ENCODE measurements around the gene KCNK17.

Gene KCNK17

DNA sequence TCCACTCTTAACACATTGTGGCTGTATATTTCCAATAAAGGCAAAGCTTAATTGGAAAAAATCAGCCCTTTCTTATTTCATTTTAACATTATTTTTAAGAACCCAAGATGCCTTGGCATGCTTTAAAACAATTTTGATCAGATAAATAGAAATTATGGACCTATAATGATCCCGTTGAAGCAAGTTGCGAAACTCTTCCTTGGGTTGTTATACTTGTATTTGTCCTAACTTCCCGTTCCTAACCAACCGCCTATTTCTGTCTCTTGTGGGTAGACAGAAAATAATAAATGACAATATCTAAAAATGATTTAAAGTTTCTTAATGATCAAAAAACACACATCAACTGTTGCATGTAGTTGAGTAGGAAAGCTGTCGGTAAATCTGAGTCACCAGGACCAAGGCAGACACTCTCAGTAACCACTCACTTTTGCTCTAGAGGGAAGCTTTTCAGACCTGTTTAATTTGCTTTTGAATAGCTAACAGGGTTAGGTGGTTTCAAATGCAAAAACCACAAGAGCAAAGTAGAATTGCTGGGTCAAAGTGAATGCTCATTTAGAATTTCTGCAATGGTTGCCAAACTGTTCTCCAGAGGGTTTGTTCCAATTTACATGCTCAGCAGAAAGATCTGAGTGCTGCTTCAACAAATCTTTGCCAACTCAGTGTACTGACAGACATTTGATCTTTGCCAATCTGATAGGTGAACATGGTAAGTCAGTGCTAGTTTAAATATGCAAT is 50.7 kb downstream of the KCNK17 start:
- no peak for DNase-seq

GRCh38 chr6:39261751-39262150 is 52.5 kb downstream of the KCNK17 start:
- no peak for DNase-seq

DNA sequence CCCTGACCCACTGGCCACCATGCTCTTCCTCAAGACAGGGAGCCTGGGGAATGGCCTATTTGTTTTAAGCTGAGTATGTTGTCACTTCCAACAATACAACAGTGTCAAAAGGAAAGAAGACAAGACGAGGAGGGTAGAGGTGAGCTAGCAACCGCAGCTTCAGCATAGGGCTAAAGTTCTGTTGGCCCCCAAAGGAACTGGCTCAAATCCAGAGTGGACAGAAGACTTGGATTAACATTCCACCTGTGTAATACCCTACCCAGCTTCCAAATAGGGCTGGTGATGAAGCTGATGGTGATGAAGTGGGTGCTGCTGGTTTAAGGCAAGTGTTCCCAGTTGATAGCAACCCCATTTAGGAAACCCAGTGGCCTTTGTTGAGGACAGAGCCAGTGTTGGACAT is 53.3 kb downstream of the KCNK17 start:
- no peak for DNase-seq

DNA sequence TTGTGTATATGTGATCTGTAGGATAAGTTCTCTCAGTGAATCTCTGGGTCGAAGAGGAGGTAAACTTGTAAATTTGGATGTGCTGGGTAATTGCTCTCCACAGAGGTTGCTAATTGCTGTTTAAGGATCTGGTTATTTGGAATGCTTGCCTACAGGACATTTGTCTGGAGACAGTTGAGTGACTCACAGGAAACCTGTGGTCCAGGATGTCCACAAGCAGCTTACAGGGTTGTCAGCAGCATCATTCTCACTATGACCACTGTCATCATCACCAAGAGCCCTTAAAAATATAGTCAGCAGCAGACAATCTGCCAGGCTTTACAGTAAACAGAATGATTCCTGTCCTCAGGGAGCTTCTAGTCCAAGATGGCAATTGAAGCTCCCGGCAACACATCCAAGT is 53.8 kb downstream of the KCNK17 start:
- DNase-seq: no peak

DNA sequence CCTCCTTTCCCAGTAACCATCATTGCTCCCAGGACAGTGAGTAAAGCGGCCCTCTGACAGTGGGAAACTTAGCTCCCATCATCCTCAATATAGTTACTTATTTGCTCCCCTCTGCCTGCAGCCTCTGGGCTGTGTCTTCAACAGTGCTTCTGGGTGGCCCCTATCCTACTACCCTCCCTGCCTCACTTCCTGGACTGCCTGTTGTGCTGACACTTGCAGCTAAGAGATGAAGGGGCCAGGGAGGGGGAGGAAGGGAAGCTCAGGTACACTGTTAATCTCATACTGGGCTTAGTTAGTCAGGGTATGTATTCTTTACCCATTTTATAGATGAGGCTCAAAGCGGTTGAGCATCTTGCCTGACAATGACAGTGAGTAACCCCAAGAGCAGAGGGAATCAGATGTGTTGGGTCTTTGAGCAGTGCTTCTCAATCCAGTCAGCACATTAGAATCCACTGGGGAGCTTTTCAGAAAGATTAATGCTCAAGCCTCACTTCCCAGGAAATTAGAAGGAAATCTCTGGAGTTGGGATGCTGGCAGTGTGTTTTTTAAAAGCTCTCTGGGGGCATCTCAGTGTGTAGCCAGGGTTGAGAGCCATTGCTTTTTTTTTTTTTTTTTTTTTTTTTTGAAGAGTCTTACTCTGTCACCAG is 57.8 kb downstream of the KCNK17 start:
- no peak for DNase-seq

- DNase-seq: no peak
Observed at GRCh38 chr6:39254999-39255535, 59.2 kb downstream of the KCNK17 start.

- no peak for DNase-seq
Observed at GRCh38 chr6:39251406-39251805, 62.8 kb downstream of the KCNK17 start.

DNA sequence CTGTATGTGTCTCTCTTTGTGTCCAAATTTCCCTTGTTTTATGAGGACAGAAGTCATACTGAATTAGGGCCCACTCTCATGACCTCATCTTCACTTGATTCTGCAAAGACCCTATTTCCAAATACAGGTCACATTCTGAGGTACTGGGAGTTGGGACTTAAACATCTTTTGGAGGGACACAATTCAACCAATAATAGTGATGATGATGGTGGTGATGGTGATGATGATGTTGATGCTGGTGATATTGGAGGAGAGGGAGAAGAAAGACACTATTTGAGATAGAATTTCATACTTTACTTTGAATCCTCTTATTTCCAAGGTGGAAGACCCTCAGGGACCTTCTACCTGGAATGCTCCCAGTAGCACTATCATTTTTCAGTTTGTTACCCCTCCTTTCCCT is 63.7 kb downstream of the KCNK17 start:
- no peak for DNase-seq

DNA sequence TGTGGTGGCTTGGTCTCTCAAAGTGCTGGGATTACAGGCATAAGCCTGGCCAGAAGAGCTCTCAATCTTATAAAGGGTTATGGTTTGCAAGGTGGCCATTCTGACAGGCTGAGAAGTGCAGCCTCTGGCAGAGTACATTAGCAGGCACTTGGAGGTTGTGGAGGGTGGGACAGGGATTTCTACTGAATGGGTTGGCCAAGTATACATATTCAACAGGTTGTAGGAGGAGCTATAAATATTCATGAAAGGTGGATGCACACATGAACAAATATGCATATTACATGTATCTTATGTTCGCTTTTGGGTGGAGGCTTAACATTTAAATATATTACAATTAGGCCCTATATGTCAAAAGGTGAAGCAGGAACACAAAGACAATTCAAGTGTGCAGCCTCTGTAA is 64.9 kb downstream of the KCNK17 start:
- DNase-seq: no peak
